GM12873 (cell line): ENCODE measurements around the gene TEAD3.

Experiments
- TF ChIP-seq, protein P1 (sequence below): IDR thresholded peaks from 2 replicates; pipeline ENCODE4 v1.5.1; 2012; ENCODE audit warnings: low read depth, mild to moderate bottlenecking, moderate library complexity, low read length, control low read depth; ENCODE audit not compliant: insufficient read depth; ENCODE audit errors: missing control alignments

Gene TEAD3

DNA sequence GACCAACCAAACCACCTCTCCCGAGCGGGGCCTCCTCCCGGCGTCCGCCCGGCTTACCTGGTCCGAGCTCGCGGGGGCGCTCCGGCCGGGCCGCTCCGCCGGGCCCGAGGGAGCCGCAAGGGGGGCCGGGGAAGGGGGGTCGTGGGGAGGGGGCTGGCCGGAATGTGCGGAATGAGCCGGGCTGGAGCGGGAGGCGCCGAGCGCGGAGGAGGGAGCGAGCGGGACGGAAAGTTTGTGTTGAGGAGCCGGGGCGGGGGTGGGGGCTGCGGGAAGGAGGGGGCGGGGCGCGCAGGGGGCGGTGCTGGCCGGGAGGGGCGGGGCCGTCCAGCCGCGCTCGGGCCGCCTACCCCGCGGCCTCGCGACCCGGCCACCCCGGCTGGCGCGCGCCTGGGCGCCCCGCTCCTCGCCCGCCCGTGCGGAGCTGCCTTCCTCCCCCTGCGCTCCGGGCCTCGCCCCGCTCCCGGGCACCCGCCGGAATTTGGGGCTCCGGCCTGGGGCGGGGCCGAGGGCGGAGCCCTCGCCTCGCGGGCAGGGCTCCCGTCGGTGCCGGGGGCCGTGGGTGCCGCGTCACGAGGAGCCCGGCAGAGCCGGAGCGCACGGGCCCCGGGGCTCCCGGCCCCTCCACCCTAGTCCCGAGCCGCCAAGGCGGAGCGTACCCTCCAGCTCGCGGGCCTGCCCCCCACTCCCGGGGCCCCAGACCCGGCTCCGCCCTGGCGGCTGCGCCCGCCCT, at the start of gene TEAD3:
Gene TEAD3 (minus strand): TSS at position 239 of the 730 bp plus-strand sequence.
- TF ChIP-seq, protein P1, sequence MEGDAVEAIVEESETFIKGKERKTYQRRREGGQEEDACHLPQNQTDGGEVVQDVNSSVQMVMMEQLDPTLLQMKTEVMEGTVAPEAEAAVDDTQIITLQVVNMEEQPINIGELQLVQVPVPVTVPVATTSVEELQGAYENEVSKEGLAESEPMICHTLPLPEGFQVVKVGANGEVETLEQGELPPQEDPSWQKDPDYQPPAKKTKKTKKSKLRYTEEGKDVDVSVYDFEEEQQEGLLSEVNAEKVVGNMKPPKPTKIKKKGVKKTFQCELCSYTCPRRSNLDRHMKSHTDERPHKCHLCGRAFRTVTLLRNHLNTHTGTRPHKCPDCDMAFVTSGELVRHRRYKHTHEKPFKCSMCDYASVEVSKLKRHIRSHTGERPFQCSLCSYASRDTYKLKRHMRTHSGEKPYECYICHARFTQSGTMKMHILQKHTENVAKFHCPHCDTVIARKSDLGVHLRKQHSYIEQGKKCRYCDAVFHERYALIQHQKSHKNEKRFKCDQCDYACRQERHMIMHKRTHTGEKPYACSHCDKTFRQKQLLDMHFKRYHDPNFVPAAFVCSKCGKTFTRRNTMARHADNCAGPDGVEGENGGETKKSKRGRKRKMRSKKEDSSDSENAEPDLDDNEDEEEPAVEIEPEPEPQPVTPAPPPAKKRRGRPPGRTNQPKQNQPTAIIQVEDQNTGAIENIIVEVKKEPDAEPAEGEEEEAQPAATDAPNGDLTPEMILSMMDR = no peak

- TF ChIP-seq, protein P1 = no peak
Measured at GRCh38 chr6:35544769-35545361, 48.0 kb upstream of the TEAD3 start.

DNA sequence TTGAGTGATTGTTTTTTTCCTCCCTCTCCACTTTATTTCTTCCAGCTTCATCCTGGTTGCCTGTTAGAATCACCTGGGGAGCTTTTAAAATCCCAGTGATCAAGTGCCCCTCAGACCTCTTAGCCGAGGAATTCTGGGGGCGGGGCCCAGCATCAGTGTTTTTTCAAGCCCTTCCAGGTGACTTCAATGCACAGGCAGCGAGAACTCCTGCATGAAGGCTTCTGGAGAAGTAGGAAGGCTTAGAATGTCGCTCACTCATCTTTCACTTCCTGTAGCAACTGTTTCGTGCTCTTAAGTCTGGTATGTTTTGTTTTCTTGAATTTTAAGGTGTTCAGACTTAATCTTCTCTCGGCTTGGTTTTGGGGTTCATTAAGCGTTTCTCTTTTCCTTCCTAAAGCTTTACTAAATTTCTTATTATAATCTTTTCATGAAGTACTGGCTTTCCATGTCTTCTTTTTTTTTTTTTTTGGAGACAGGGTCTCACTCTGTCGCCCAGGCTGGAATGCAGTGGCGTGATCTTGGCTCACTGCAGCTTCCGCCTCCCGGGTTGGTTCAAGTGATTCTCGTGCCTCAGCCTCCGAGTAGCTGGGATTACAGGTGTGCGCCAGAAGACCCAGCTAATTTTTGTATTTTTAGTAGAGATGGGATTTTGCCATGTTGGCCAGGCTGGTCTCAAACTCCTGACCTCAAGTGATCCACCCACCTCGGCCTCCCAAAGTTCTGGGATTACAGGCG, 46.7 kb upstream of the TEAD3 start:
- TF ChIP-seq, protein P1 = no peak

DNA sequence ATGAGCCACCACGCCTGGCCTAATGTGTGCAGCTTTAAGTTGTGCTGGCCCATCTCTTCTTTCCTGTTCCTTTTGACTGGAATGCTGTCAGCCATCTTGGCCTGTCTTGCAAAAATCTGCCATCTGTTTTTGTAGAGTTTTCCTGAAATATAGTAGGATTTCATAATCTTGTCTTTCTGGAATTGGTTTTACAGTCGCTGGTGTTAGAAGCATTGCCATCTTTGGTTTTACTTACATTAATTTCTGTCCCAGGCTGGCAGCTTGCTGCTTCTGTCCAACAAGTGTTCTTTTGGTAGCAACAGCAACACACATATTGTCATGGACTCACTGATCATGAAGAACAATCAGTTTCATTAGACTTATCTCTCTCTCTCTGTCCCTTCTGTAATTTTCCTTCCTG, 45.0 kb upstream of the TEAD3 start:
- TF ChIP-seq, protein P1 = no peak

DNA sequence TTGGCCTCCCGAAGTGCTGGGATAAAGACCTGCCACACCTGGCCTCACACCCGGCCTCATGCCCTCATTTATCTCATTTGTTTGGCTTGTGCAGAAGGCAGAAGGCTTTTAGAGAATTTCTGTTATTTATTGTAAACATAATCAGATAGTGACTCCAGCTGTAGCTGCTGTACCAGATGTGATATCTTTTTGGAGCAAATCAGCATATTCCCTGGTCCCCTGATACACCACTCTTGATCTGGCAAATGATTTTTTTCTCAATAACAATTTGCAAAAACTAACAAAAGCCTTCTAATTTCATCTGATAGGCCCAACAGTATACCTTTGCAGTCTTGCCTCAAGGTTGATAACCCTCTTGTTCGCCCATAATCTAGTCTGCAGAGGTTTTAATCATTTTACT, 42.3 kb upstream of the TEAD3 start:
- TF ChIP-seq, protein P1 = no peak

GRCh38 chr6:35534407-35535170, 37.7 kb upstream of the TEAD3 start:
- TF ChIP-seq, protein P1 = no peak
